C4-2B (cell line): ENCODE measurements around the gene PRRT4.

Source experiments
- ZFX ChIP-seq: fragments of 450-650 bp; IDR thresholded peaks from 2 replicates; pipeline ENCODE4 v1.6.1; 2017
- TF ChIP-seq, protein P1 (sequence below): fragments of 450-650 bp; conservative IDR thresholded peaks from 2 replicates; pipeline ENCODE4 v1.5.1; 2017; ENCODE audit warnings: mild to moderate bottlenecking

DNA sequence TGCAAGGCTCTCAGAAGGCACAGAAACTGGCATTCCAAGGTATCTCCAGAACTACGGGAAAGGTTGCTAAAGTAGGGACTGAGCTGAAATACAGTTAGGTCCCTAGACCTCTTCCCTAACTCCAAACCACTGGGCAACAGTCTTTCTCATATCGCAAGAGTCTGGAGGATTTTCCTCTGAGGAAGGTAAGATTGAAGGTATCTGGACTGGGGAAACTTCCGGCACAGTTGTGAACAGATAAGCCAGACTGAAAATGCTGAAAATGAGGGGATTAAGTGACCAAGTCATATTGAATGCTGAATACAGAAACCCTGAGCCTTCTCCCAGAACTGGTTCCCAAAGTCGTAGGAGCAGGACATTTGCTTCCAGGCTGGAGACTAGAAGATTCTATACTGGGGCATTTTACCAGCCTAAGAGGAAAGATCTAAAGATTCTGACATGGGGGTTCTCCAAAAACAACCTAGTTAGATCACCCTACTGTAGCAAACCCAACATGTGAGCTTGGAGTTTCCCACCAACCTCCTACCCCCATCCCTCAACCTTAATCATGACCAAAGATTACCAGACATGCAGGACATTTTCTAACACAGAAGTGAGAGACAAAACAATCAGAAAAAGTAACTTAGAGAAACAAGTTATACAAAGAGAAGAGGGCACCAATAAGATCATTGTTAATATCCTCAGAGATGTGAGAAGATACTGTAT is 2.8 kb upstream of the PRRT4 start:
- TF ChIP-seq, protein P1, sequence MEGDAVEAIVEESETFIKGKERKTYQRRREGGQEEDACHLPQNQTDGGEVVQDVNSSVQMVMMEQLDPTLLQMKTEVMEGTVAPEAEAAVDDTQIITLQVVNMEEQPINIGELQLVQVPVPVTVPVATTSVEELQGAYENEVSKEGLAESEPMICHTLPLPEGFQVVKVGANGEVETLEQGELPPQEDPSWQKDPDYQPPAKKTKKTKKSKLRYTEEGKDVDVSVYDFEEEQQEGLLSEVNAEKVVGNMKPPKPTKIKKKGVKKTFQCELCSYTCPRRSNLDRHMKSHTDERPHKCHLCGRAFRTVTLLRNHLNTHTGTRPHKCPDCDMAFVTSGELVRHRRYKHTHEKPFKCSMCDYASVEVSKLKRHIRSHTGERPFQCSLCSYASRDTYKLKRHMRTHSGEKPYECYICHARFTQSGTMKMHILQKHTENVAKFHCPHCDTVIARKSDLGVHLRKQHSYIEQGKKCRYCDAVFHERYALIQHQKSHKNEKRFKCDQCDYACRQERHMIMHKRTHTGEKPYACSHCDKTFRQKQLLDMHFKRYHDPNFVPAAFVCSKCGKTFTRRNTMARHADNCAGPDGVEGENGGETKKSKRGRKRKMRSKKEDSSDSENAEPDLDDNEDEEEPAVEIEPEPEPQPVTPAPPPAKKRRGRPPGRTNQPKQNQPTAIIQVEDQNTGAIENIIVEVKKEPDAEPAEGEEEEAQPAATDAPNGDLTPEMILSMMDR, result no peak
- no peak for TF ChIP-seq ZFX
